HTR-8/SVneo (cell line): Measurements from ENCODE around the gene GLI3.

ENCODE experiments used
- DNase-seq: peaks from one replicate; pipeline ENCODE4 v3.0.0; 2011; ENCODE audit warnings: low spot score, mixed read lengths; ENCODE audit not compliant: insufficient read length
- FAIRE-seq: peaks from 2 replicates; lab custom pipeline; 2011; peaks lifted over from hg19 to GRCh38; lab: Jason Lieb, UNC

Gene GLI3

GRCh38 chr7:42237811-42238541, 967 bp upstream of the GLI3 start:
- DNase-seq (peak; percentile 59), FAIRE-seq (peak; percentile 59)

- no peak for FAIRE-seq
These were observed 588 bp downstream of the GLI3 start for GRCh38 chr7:42236266-42236975.

GRCh38 chr7:42235741-42236161, 1.3 kb downstream of the GLI3 start:
- DNase-seq: no peak
- FAIRE-seq: no peak

More at GRCh38 chr7:42236266-42236975, 588 bp downstream of the GLI3 start:
- peak; percentile 49 for DNase-seq

GRCh38 chr7:42234736-42235135, 2.3 kb downstream of the GLI3 start:
- no peak for FAIRE-seq
- DNase-seq: no peak

- DNase-seq (no peak), FAIRE-seq (no peak)
These were observed 3.2 kb downstream of the GLI3 start for GRCh38 chr7:42233695-42234331.

- no peak for DNase-seq
These were observed 3.8 kb downstream of the GLI3 start for GRCh38 chr7:42233171-42233570.

GRCh38 chr7:42232275-42232674, 4.7 kb downstream of the GLI3 start:
- FAIRE-seq: no peak
- DNase-seq: no peak

More at GRCh38 chr7:42233171-42233570, 3.8 kb downstream of the GLI3 start:
- FAIRE-seq: no peak

- no peak for DNase-seq
- no peak for FAIRE-seq
These were observed 5.8 kb downstream of the GLI3 start for GRCh38 chr7:42231043-42231787.

GRCh38 chr7:42227936-42228591, 8.9 kb downstream of the GLI3 start:
- FAIRE-seq: no peak
- DNase-seq: no peak

GRCh38 chr7:42227541-42227935, 9.5 kb downstream of the GLI3 start:
- DNase-seq (no peak), FAIRE-seq (no peak)

- FAIRE-seq (no peak), DNase-seq (no peak)
These were observed 10.0 kb downstream of the GLI3 start for GRCh38 chr7:42227021-42227420.

GRCh38 chr7:42226354-42226941, 10.6 kb downstream of the GLI3 start:
- DNase-seq (no peak), FAIRE-seq (no peak)

- DNase-seq (no peak), FAIRE-seq (no peak)
These were observed 12.5 kb downstream of the GLI3 start for GRCh38 chr7:42224391-42225003.

- DNase-seq: no peak
- FAIRE-seq: no peak
These were observed 14.1 kb downstream of the GLI3 start for GRCh38 chr7:42222891-42223290.

GRCh38 chr7:42222125-42222524, 14.9 kb downstream of the GLI3 start:
- DNase-seq (no peak), FAIRE-seq (no peak)

- DNase-seq (no peak), FAIRE-seq (peak; percentile 52)
These were observed 15.7 kb downstream of the GLI3 start for GRCh38 chr7:42221304-42221703.

- no peak for FAIRE-seq
- DNase-seq: no peak
These were observed 17.6 kb downstream of the GLI3 start for GRCh38 chr7:42219447-42219846.

- DNase-seq: no peak
- no peak for FAIRE-seq
These were observed 18.8 kb downstream of the GLI3 start for GRCh38 chr7:42218248-42218647.

- FAIRE-seq: no peak
- DNase-seq: no peak
These were observed 19.5 kb downstream of the GLI3 start for GRCh38 chr7:42217548-42217947.
